KOPT-K1 (cell line): ENCODE measurements around the gene POLR2L.

ENCODE experiments used
- H3K27ac ChIP-seq: fragments of 200-600 bp; sonication (generic); 2 replicates; pipeline ENCODE4 v1.5.1; 2016; ENCODE audit warnings: antibody characterized with exemption, mild to moderate bottlenecking, low read depth, low read length; ENCODE audit not compliant: poor library complexity, severe bottlenecking
- H3K36me3 ChIP-seq: fragments of 200-600 bp; sonication (generic); 2 replicates; pipeline ENCODE4 v1.5.1; 2017; ENCODE audit warnings: antibody characterized with exemption, mild to moderate bottlenecking, low read length, moderate library complexity; ENCODE audit not compliant: insufficient read depth
- H3K9me3 ChIP-seq: fragments of 200-600 bp; sonication (generic); 2 replicates; pipeline ENCODE4 v1.5.1; 2017; ENCODE audit warnings: antibody characterized with exemption, low read length, mild to moderate bottlenecking; ENCODE audit not compliant: insufficient read depth, poor library complexity, severe bottlenecking

Gene POLR2L

DNA sequence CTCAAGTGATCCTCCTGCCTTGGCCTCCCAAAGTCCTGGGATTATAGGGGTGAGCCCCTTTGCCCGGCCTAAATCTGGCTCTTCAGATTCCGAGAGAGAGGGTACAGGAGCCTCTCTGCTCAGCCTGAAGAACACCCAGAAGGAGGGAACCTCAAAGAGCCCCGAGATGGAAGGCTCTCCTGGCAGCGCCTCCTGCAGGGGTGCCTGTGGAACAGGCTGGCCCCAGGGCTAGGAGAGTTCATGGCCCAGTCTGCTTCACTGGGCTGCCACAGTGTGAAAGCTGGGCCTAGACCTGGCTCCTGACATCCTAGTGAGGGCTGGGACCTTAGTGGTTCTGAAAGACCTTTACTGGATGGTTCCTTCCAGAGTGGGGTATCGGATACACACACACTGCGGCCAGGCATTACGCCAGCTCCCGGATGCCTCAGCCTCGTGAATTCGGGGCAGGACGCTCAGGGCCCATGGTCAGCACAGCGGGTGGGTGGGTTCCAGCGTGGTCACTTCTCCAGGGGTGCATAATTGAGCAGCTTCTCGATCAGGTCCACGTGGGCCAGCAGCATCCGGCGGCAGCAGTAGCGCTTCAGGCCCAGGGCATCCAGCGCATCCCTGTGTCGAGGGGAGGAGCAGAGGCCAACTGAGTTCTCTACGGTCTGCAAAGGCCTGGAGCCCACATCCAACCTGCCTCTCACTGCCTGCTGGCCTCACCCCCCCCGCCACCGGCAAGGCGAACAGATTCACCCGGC lies 2.3 kb downstream of the POLR2L start:
- peaks cover 47% of the 10 kb centered on the region for H3K36me3 ChIP-seq
- no peak overlapping the region for H3K27ac ChIP-seq

GRCh38 chr11:839280-839623 lies 3.1 kb downstream of the POLR2L start:
- H3K27ac ChIP-seq, result no peak overlapping the region
- H3K9me3 ChIP-seq, result no peaks in the 10 kb centered on the region
- peaks cover 47% of the 10 kb centered on the region for H3K36me3 ChIP-seq

More for the DNA sequence above, 2.3 kb downstream of the POLR2L start:
- H3K9me3 ChIP-seq, result no peaks in the 10 kb centered on the region

GRCh38 chr11:838441-839279 lies 3.7 kb downstream of the POLR2L start:
- Histone ChIP-seq H3K9me3 (no peaks in the 10 kb centered on the region), H3K27ac (no peak overlapping the region), H3K36me3 (peaks cover 47% of the 10 kb centered on the region)

DNA sequence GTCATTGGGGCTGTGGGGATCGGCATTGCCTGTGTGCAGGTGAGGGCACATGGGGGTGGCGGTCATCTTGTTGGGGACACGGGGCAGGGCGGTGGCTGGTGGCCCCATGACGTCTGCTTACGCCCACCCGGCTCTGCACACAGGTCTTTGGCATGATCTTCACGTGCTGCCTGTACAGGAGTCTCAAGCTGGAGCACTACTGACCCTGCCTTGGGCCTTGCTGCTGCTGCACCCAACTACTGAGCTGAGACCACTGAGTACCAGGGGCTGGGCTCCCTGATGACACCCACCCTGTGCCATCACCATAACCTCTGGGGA lies 4.4 kb downstream of the POLR2L start:
- Histone ChIP-seq H3K9me3 (no peaks in the 10 kb centered on the region), H3K36me3 (peaks cover 47% of the 10 kb centered on the region), H3K27ac (no peak overlapping the region)

- Histone ChIP-seq H3K9me3 (no peaks in the 10 kb centered on the region), H3K36me3 (peaks cover 47% of the 10 kb centered on the region), H3K27ac (no peak overlapping the region)
Observed at GRCh38 chr11:837189-837989, 4.9 kb downstream of the POLR2L start.

DNA sequence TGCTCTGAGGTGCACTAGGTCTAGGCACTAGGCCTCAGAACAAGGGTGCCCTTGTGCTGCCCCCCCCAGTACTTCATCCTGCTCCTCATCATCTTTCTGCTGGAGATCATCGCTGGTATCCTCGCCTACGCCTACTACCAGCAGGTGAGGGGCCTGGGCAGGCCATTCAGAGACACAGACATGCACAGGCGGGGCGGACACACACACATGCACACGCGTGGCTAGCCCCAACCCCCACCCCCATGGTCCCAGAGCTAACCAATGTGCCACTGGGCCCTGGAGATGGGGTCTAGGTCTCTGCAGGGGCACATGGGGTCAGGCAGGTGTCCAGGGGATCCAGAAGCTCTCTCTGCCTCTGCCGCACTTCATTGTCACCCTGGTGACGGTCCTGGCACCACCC lies 5.6 kb downstream of the POLR2L start:
- H3K27ac ChIP-seq, result no peak overlapping the region
- H3K36me3 ChIP-seq, result peaks cover 47% of the 10 kb centered on the region
- H3K9me3 ChIP-seq, result no peaks in the 10 kb centered on the region

DNA sequence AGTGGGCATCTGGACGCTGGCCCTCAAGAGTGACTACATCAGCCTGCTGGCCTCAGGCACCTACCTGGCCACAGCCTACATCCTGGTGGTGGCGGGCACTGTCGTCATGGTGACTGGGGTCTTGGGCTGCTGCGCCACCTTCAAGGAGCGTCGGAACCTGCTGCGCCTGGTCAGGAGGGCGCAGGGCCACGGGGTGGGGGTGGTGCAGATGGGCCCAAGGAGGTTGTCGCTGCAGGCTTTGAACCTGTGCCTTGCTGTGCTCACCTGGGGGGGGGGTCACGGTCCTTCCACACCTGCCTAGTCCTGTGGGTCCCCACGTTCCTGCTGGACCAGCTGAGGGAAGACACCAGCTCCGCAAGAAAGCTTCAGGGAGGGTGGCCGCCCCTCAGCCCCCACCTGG lies 6.1 kb downstream of the POLR2L start:
- Histone ChIP-seq H3K36me3 (peaks cover 47% of the 10 kb centered on the region), H3K27ac (no peak overlapping the region), H3K9me3 (no peaks in the 10 kb centered on the region)

- Histone ChIP-seq H3K27ac (no peak overlapping the region), H3K36me3 (peaks cover 33% of the 10 kb centered on the region), H3K9me3 (no peaks in the 10 kb centered on the region)
Observed at GRCh38 chr11:834371-835316, 7.7 kb downstream of the POLR2L start.

GRCh38 chr11:833849-834311 lies 8.4 kb downstream of the POLR2L start:
- Histone ChIP-seq H3K36me3 (peaks cover 25% of the 10 kb centered on the region), H3K27ac (no peak overlapping the region), H3K9me3 (no peaks in the 10 kb centered on the region)

- Histone ChIP-seq H3K27ac (no peak overlapping the region), H3K36me3 (peaks cover 19% of the 10 kb centered on the region; the same call in 1 of the 2 replicates)
Observed at GRCh38 chr11:833114-833791, 9.1 kb downstream of the POLR2L start.

GRCh38 chr11:832529-833113 lies 9.7 kb downstream of the POLR2L start, which contains the start of gene CD151:
TSS of gene CD151 (plus strand) at chr11:832952. CDS start at chr11:836070, 3,118 bp downstream.
- peaks cover 13% of the 10 kb centered on the region; the same call in 1 of the 2 replicates for H3K36me3 ChIP-seq
- no peak within 1 kb of the TSS for H3K27ac ChIP-seq

More at GRCh38 chr11:833114-833791, 9.1 kb downstream of the POLR2L start:
- no peaks in the 10 kb centered on the region for H3K9me3 ChIP-seq

DNA sequence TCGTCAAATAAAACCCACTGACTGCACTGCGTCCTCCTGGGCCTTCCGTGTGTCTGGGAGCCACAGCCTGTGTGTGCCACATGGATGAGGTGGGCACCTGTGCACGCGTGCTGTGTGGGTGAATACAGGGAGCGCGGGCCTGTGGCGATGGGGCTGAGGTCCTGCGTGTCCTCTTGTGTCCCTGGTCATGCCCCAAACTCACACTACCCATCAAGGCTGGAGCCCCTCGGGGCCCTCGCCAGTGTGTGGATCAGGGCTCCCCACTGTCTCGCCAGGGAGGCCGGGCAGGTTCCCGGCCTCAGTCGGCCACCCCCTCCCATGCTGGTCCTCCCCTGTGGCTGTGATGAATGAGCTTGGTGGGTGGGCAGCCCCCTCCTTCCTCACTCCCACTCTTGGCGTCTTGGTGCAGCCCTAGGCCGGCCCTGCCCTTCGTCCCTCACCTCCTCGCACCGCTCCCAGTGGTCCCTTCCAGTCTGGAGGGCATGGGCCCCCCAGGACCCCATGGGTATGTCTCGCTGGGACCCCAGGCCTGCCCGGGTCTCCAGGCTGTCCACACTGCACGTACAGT lies 10.3 kb downstream of the POLR2L start:
- no peak overlapping the region for H3K27ac ChIP-seq
- peaks cover 7% of the 10 kb centered on the region; the same call in 1 of the 2 replicates for H3K36me3 ChIP-seq
- no peaks in the 10 kb centered on the region for H3K9me3 ChIP-seq

More at GRCh38 chr11:832529-833113, 9.7 kb downstream of the POLR2L start, which contains the start of gene CD151:
- no peaks in the 10 kb centered on the region for H3K9me3 ChIP-seq
